Tibial nerve (tissue), 4 donors: ENCODE results near the gene RNF145.

ENCODE experiments used
- CTCF ChIP-seq, 5 experiments: fragments of 200-600 bp in 3 of 5; fragments of 450-650 bp in 2 of 5; sonication (generic) in 3 of 5; IDR thresholded peaks; one replicate each; pipeline ENCODE4 v1.5.1; 2016 to 2019; ENCODE audit warnings: antibody characterized with exemption in 5 of 5, mild to moderate bottlenecking in 3 of 5, moderate library complexity in 2 of 5
- EP300 ChIP-seq, 2 donors: sonication (generic); formaldehyde crosslinking; IDR thresholded peaks; one replicate each; pipeline ENCODE4 v1.6.1; 2017; ENCODE audit warnings: antibody characterized with exemption in 2 of 2, mild to moderate bottlenecking in 1 of 2
- POLR2A ChIP-seq, 2 donors: fragments of 450-650 bp; IDR thresholded peaks; one replicate each; pipeline ENCODE4 v1.6.1; 2017; ENCODE audit warnings: antibody characterized with exemption in 2 of 2, mild to moderate bottlenecking in 2 of 2, moderate library complexity in 2 of 2

GRCh38 chr5:159258361-159258760 is 49.0 kb upstream of the RNF145 start:
- no peak for TF ChIP-seq CTCF (IDR thresholded peaks at IDR 0.05)
- no peak for TF ChIP-seq EP300 (IDR thresholded peaks at IDR 0.05)
- TF ChIP-seq POLR2A (IDR thresholded peaks at IDR 0.05) = no peak
